ENCODE data around the gene SEPTIN10.

The SEPTIN10 gene

GRCh38 chr2:109493176-109493935, 120.4 kb downstream of the SEPTIN10 start:
- DNase-seq: no peak

Measured in hematopoietic multipotent progenitor cell treated with erythropoietin and hydrocortisone succinate and interleukin-3 and kit ligand, for 4 days (in vitro differentiated cells).